Thoracic aorta (tissue), 2 donors: ENCODE measurements around the gene PARP16. TPM values are rescaled to one million over a fixed set of nuclear protein-coding genes. Genes with fewer than 3 reads are reported as not detected.

ENCODE experiments used
- ATAC-seq: fragments of 150-250 bp; one replicate; pipeline ENCODE4 v1.8.0; 2017; ENCODE audit warnings: low read depth; ENCODE audit not compliant: insufficient number of reproducible peaks, low FRiP score
- DNase-seq: peaks from one replicate; pipeline ENCODE4 v3.0.0-alpha.2; 2020; ENCODE audit warnings: low spot score
- H3K27ac ChIP-seq, 2 donors: fragments of 200-600 bp; sonication (generic); 1 replicate in 1 of 2; 2 replicates in 1 of 2; pipeline ENCODE4 v1.5.1; 2016; ENCODE audit warnings: mild to moderate bottlenecking in 2 of 2, moderate library complexity in 2 of 2
- H3K27me3 ChIP-seq: fragments of 200-600 bp; sonication (generic); replicated peaks from 2 replicates; pipeline ENCODE4 v1.6.0; 2016; ENCODE audit warnings: mild to moderate bottlenecking; ENCODE audit not compliant: insufficient read depth
- H3K36me3 ChIP-seq: fragments of 200-600 bp; sonication (generic); one replicate; pipeline ENCODE4 v1.5.1; 2016
- H3K4me1 ChIP-seq, 2 donors: fragments of 200-600 bp; sonication (generic); 1 replicate in 1 of 2; 2 replicates in 1 of 2; pipeline versions ENCODE4 v1.5.1 to v1.6.0; 2016; ENCODE audit warnings: low read depth in 2 of 2, mild to moderate bottlenecking in 1 of 2; ENCODE audit not compliant: control insufficient read depth in 1 of 2
- H3K4me3 ChIP-seq: fragments of 200-600 bp; sonication (generic); 2 replicates; pipeline ENCODE4 v1.5.1; 2016; ENCODE audit warnings: mild to moderate bottlenecking
- H3K9me3 ChIP-seq: fragments of 200-600 bp; sonication (generic); 2 replicates; pipeline ENCODE4 v1.5.1; 2016
- total RNA-seq, 2 donors: library from RNA; depleted of rRNA; stranded (reverse); fragments of >200 nt; gene quantifications; one replicate each; pipeline versions ENCODE4 v1.1.0 to v1.2.3, GENCODE V29; 2016
- TF ChIP-seq, protein P1 (sequence below): fragments of 200-600 bp; sonication (generic); IDR thresholded peaks from one replicate; pipeline ENCODE4 v1.5.1; 2019; ENCODE audit warnings: antibody characterized with exemption

Gene PARP16
- total RNA-seq, 2 donors from 2014 or later = 7.2 to 15.4 TPM

DNA sequence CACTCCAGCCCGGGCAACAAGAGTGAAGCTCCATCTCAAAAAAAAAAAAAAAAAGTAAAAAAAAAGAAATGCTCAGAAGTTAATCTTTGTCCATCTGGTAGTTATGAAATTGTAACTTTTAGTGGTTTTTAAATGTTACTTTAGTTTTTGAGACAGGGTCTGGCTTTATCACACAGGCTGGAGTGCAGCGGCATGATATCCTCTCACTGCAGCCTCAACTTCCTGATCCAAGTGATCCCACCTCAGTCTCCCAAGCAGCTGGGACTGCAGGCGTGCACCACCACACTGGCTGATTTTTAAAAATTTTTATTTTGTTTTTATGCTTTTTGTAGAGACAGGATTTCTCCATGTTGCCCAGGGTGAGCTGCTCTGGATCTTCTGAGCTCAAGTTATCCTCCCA is 19.1 kb upstream of the PARP16 start:
- peaks cover 6% of the 10 kb centered on the region in 2 donors for H3K4me1 ChIP-seq
- no peaks in the 10 kb centered on the region for H3K9me3 ChIP-seq
- DNase-seq (no peak), ATAC-seq (no peak)
- H3K27me3 ChIP-seq = no peaks in the 10 kb centered on the region
- H3K27ac ChIP-seq = no peak overlapping the region
- no peak overlapping the region for H3K4me3 ChIP-seq
- no peaks in the 10 kb centered on the region for H3K36me3 ChIP-seq
- TF ChIP-seq, protein P1, sequence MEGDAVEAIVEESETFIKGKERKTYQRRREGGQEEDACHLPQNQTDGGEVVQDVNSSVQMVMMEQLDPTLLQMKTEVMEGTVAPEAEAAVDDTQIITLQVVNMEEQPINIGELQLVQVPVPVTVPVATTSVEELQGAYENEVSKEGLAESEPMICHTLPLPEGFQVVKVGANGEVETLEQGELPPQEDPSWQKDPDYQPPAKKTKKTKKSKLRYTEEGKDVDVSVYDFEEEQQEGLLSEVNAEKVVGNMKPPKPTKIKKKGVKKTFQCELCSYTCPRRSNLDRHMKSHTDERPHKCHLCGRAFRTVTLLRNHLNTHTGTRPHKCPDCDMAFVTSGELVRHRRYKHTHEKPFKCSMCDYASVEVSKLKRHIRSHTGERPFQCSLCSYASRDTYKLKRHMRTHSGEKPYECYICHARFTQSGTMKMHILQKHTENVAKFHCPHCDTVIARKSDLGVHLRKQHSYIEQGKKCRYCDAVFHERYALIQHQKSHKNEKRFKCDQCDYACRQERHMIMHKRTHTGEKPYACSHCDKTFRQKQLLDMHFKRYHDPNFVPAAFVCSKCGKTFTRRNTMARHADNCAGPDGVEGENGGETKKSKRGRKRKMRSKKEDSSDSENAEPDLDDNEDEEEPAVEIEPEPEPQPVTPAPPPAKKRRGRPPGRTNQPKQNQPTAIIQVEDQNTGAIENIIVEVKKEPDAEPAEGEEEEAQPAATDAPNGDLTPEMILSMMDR = no peak

DNA sequence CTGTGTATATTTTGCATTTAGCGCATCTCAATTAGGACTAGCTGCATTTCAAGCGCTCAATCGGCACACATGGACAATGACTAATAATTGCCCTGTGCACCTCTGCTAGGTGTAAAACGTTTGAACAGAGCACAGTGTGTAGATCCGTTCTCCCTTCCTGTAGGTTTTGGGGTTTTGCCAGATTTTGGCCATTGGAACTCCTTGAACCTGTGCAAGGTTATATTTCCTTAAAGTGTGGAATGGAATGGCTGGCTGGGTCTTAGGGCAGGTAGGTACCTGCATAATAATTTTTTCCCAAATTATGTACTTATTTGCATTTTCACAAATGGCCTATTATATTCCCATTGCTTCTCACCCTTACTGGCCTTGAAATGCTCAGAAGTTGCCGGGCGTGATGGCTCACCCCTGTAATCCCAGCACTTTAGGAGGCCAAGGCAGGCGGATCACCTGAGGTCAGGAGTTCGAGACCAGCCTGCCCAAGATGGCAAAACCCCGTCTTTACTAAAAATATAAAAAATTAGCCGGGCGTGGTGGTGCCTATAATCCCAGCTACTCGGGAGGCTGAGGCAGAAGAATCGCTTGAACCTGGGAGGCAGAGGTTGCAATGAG is 18.6 kb upstream of the PARP16 start:
- Histone ChIP-seq H3K36me3 (no peaks in the 10 kb centered on the region), H3K4me3 (peak overlapping the region; percentile 81), H3K9me3 (no peaks in the 10 kb centered on the region), H3K27me3 (no peaks in the 10 kb centered on the region), H3K4me1 (peaks cover 6% of the 10 kb centered on the region in 2 donors), H3K27ac (peak overlapping the region; percentile 77 to 84)
- no peak for DNase-seq
- ATAC-seq = no peak
- TF ChIP-seq, protein P1 = no peak

DNA sequence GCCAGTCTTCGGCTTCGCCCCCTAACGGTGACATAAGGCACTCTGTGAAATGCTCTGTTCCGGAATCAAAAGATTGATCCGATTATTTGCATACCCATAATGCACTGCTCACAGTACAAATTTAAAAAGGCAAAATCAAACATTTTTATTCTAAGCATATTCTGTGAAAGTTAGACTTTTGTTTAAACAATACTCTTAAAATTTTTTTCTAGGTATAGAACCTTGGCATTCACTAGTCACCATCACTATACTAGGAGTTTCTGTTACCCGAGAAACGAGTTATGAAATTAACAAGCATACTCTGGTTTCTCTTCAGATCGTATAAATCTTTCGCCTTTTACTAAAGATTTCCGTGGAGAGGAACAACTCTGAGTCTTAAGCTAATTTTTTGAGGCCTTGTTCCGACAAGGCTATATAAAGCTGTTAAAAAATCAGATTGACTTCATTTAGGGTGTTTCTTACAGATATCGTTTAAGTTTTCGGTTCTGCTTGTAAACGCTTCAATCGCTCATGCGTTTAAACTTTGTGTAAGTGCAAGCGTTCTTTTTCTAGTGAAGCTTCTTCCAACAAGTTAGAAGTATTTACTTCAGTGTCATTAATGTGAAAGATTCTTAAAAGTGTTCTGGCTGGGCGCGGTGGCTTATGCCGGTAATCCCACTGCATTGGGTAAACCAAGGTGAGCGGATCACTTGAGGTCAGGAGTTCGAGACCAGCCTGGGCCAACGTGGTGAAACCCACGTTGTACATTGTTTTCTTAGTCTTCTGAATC is 17.9 kb upstream of the PARP16 start, which contains the start of gene RNU5B-1:
Gene RNU5B-1 (plus strand): TSS at position 297 of the 769 bp plus-strand sequence.
- Histone ChIP-seq H3K27ac (peak within 1 kb of the TSS; percentile 77 to 84), H3K27me3 (no peaks in the 10 kb centered on the region), H3K4me1 (peaks cover 6% of the 10 kb centered on the region in 2 donors), H3K36me3 (no peaks in the 10 kb centered on the region), H3K4me3 (peak within 1 kb of the TSS; percentile 81), H3K9me3 (no peaks in the 10 kb centered on the region)
- ATAC-seq (peak; percentile 94), DNase-seq (no peak)
- TF ChIP-seq, protein P1 = peak; percentile 79

DNA sequence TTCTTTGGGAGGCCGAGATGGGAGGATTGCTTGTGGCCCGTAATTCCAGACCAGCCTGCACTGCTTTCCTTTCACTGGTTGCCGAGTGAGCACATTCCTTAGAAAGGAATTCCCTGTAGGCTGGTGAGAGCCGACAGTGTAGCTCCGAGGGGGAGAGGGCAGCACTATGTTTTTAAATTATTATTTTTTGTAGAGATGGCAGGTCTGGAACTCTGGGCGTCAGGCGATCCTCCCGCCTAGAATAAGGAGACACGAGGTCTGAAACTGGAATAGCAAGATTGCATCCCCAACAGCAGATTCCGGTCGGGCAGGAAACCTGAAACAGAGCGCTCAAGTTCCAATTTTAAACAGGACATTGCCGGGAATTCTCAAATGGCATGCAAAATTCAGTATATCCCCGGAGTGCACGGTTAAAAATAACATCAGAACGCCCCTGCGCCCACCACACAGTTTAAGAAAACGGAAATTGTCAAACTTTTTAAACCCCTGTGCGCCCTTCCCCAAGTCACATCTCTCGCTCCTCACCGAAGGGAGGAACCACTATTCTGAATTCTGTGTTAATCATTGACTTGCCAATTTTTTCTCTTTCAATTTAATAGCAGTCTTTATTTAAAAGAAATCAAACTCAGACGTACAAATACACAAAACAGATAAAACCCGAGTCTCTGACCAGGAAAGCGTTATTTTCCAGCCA is 17.2 kb upstream of the PARP16 start:
- DNase-seq (no peak), ATAC-seq (peak; percentile 14)
- TF ChIP-seq, protein P1 = no peak
- Histone ChIP-seq H3K4me3 (peak overlapping the region; percentile 81), H3K4me1 (peaks cover 6% of the 10 kb centered on the region in 2 donors), H3K36me3 (no peaks in the 10 kb centered on the region), H3K27ac (peak overlapping the region; percentile 77 to 84), H3K9me3 (no peaks in the 10 kb centered on the region), H3K27me3 (no peaks in the 10 kb centered on the region)

DNA sequence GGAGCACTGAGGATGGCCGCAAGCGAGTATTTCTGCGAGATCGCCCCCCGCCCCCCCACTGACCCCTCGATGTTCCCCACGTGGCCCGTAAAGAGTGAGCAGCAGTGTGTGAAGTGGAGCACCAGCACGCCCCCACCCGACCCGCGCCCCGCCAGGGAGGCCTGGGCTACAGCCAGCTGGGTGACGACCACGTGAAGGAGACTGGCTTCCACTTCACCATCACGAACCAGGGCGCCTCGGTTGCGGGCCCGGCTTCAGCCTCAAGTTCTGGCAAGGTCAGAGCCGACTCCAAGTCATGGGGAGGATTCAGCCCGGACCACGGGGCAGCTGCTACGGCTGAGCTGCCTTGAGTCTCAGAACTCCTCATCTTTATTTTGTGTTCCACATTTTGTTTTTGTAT is 15.4 kb upstream of the PARP16 start:
- H3K27me3 ChIP-seq = no peaks in the 10 kb centered on the region
- ATAC-seq = no peak
- no peak overlapping the region for H3K27ac ChIP-seq
- H3K9me3 ChIP-seq = no peaks in the 10 kb centered on the region
- H3K4me3 ChIP-seq = no peak overlapping the region
- H3K36me3 ChIP-seq = no peaks in the 10 kb centered on the region
- peaks cover 6 to 14% of the 10 kb centered on the region in 2 donors for H3K4me1 ChIP-seq
- DNase-seq = no peak
- TF ChIP-seq, protein P1 = no peak
